ENCODE data around the gene AQP9.
A peak's percentile ranks its signal among the peaks of the same experiment; 100 is the strongest.
"Not testable (repeated sequence)": the region's sequence is repeated elsewhere in the genome, so short reads cannot be mapped to it uniquely, and the experiment has no call there.

AQP9 gene

GRCh38 chr15:58185439-58185838 is 47.3 kb downstream of the AQP9 start:
- peak in 1 of 2 donors; percentile 1 for DNase-seq

- no peak for DNase-seq
Observed at GRCh38 chr15:58189148-58189811, 51.1 kb downstream of the AQP9 start.

DNA sequence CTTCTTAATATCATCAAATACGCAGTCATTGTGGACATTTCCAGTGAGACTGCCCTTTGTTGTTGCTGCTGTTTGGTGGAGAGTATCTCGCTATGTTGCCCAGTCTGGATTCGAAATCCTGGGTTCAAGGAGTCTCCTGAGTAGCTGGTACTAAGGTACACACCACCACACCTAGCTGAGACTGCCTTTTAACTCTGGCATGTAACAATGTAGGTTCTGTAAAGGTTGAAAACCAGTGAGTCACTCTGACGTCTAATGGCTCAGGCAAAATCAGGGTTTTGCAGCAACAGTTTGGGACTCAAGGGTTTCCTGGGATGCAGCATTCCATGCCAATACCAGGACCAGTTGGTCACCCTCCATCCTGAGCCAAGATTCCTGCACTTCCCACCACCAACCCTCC is 52.2 kb downstream of the AQP9 start:
- DNase-seq = no peak

DNA sequence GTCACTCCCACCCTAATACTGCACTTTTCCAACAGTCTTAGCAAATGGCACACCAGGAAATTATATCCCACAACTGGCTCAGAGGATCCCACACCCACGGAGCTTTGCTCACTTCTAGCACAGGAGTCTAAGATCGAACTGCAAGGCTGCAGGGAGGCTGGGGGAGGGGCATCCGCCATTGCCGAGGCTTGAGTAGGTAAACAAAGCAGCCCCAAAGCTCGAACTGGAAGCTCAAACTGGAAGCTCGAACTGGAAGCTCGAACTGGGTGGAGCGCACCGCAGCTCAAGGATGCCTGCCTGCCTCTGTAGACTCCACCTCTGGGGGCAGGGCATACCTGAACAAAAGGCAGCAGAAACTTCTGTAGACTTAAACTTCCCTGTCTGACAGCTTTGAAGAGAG is 55.5 kb downstream of the AQP9 start:
- not testable (repeated sequence) for DNase-seq

GRCh38 chr15:58200739-58201138 is 62.6 kb downstream of the AQP9 start:
- DNase-seq = no peak

DNA sequence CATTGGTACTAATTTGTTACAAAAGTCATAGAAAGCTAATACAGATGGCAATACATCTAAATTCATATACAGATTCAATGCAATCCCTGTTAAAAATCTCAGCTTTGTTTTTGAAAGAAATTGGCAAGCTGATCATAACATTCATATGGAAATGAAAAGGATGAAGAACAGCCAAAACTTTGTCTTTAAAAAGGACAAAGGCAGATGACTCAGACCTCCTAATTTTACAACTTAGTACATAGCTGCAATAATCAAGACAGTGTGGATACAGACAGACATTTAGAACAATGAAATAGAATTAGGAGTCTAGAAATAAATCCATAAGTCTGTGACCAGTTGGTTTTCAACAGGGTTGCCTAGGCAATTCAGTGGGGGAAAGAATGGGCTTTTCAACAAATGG is 63.3 kb downstream of the AQP9 start:
- no peak for DNase-seq

GRCh38 chr15:58203537-58203936 is 65.4 kb downstream of the AQP9 start:
- no peak for DNase-seq

DNA sequence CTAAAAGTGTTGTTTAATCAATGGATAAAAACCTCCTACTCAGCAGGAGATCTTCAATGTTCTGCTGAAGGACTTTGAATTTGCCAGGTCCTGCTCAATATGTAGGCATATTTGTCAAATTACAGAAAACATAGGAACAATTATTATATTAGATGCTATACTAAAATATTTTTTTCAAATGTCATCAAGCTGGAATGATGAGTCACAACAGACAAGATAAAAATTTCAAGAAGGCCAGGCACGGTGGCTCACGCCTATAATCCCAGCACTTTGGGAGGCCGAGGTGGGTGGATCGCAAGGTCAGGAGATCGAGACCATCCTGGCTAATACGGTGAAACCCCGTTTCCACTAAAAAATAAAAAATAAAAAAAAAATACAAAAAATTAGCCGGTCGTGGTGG is 68.0 kb downstream of the AQP9 start:
- no peak for DNase-seq

GRCh38 chr15:58208217-58208616 is 70.0 kb downstream of the AQP9 start:
- not testable (repeated sequence) for DNase-seq

GRCh38 chr15:58209007-58209481 is 70.9 kb downstream of the AQP9 start:
- DNase-seq = peak; percentile 44 to 50

DNA sequence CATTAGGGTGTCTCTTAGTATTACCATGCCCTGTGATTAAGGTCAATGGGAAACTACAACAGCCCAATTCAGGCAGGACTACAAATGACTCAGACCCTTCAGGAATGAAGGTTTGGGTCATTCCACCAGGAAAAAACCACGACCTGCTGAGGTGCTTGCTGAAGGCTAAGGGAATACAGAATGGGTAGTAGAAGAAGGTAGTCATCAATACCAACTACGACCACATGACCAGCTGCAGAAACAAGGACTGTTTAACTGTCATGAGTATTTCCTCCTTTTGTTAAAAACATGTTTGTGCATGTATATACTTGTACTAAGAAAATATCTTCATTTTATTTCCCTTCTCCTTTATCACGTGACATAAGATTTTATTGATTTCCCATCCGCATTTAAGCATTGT is 71.8 kb downstream of the AQP9 start:
- not testable (repeated sequence) for DNase-seq

- no peak for DNase-seq
Observed at GRCh38 chr15:58212909-58213526, 74.8 kb downstream of the AQP9 start.

GRCh38 chr15:58213587-58214338 is 75.6 kb downstream of the AQP9 start:
- DNase-seq = no peak

DNA sequence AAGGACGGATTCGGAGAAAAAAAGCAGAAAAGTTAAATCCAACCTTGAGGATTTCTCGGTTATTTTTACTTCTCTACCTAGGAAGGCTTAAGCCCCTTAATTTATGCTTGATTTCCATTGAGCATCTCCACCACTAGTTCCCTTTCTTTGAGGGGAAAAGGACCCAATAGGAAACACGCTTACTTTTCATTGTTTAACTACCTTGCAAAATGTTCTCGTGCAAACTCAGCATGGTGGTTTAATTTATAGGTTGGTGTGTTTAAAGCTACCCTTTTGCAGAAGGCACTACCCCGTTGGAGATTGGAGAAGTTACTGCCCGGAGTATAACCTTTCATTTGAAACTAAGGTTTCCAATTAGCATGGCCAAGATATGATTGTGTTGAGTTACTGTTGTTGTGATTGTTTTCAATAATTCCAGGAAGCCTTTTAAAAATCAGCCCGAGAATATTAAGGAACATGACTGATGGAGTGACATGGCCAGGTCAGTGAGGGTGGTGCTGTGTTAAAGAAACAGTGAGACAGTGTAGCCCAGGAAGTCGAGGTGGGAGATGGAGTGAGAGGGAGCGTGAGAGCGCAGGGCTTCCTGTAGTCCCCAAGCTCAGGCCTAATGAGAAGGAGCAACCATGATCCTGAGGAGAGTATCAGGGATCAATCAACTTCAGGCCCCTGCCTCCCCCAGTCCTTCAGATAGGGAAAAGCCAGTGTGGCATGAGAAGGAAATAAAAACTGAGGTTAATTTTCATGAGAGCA is 76.6 kb downstream of the AQP9 start:
- DNase-seq = no peak

DNA sequence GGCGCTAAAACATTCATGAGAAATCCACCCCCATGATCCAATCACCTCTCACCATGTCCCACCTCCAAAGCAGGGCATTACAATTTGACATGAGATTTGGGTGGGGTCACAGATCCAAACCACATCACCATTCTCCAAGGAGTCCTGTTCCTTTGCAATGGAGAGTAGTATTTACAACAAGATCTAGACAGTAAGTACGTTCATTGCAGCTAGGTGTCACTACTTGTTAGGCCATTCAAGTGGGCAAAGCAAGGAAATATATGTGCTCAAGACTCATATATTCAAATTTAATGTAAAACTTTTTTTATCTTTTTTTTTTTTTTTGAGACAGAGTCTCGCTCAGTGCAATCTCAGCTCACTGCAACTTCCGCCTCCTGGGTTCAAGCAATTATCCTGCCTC is 79.3 kb downstream of the AQP9 start:
- no peak for DNase-seq

GRCh38 chr15:58221591-58222241 is 83.5 kb downstream of the AQP9 start:
- DNase-seq = peak in 1 of 2 donors; percentile 17

DNA sequence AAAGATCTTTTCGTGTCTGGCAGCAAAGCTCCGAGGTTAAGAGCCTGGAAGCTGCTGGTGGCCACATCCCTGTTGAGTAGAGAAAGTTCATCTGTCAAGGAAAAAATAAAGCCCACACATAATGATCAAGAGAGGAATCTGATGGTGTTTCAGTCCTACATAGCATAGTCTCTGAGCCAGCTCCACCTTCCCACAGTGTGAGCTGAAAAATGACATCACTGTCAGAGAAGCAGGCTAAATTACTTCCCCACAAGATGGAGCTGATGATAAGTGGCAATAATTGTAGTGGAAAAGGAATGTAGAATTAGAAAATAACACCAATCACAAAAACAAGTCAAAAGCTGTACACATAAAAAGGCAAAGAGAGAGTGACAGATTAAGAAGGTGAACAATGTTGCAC is 84.5 kb downstream of the AQP9 start:
- DNase-seq = no peak

GRCh38 chr15:58223432-58223831 is 85.3 kb downstream of the AQP9 start:
- no peak for DNase-seq

- no peak for DNase-seq
Observed at GRCh38 chr15:58224068-58224467, 85.9 kb downstream of the AQP9 start.

DNA sequence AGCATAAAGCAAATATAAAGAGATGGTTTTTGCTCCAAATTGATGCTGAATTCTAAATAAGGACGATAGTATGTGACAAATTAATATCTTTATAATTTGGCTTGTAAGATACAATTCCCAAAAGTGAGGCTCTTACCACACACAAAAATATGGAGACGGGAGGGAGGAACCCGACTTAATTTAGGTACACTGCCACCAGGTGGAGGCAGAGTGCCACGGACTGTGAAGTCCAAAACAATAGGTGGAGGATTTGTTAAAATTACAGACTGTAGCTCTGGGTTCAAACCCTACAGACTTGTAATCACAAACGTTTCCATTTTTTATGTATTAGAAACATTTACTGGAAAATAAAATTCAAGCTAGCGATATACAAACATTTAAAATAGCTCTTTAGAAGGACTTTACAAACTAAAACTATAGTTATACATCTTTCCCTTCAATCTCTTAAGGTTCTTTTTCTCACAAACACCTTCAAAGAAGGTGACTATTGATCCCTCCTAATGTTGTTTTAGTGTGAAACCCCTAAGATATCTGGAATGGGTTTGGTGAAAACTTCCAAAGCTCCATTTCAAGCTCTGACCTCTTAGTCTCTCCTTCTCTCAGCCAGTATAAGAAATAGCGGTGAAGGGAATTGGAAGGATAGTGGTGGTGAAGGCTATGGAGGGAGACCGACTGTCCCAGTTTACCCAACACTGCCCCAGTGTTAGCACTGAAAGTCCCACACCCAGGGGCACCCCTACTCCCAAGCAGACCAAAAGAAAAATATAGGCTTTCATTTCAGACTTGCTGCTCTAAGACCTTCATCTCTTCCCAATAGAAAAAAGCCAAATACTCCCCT is 89.7 kb downstream of the AQP9 start:
- DNase-seq = peak; percentile 62 to 70

DNA sequence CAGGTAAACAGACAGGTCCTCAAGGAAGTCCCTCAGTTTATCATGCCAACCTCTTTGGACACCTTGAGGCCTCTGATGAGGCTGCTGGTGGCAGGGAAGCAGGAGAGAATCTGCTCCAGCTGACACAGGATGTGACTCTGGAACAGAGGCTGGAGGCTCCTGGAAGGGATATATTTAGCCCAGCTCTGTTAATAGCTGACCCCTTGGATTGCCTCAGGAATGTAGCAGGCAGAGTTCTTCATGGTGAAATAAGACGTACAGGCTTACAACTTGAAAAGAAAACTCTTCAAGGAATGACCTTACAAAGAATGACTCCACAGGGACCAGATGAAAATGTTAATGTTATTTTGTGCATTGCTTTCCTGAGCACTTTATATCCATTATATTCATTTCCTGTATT is 90.5 kb downstream of the AQP9 start:
- no peak for DNase-seq

DNA sequence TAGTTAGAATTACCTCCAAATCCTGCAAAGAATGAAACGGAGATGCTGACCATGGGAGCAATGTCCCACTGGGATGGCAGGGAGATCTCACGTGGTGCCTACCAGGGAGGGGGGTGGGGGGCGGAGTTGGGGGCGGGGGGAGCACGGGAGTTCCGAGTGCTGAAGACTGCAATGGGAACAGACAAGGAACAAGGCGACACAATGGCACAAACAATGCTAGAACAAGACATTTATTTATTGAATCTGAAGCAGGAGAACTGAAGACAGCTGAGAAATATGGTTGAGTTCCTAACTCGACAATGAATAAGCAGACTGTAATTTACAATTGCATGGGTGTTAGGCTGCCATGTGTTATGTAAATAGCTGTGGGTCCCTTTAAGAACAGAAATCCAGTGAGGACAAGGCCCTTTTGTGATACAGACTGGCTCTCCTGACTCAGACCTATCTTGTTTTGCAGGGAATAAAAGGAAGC is 91.2 kb downstream of the AQP9 start:
- DNase-seq = no peak
